Gastrocnemius medialis (tissue), 4 donors: ENCODE data around the gene BDKRB1. TPM values are rescaled to one million over a fixed set of nuclear protein-coding genes. Genes with fewer than 3 reads are reported as not detected.

Experiments used
- ATAC-seq, 2 donors: fragments of 150-250 bp; one replicate each; pipeline ENCODE4 v1.9.1; 2016
- DNase-seq, 2 donors: peaks; one replicate each; pipeline ENCODE4 v3.0.0-alpha.2; 2019
- H3K27ac ChIP-seq, 4 donors: fragments of 200-600 bp; sonication (generic); 1 replicate in 1 of 4; 2 replicates in 3 of 4; pipeline ENCODE4 v1.5.1; 2016 to 2018; ENCODE audit warnings: mild to moderate bottlenecking in 2 of 4, moderate library complexity in 1 of 4
- H3K27me3 ChIP-seq, 3 donors: fragments of 200-600 bp; sonication (generic) in 2 of 3; 1 replicate in 1 of 3; 2 replicates in 2 of 3; pipeline versions ENCODE4 v1.5.1 to v1.6.0; 2016 to 2019; ENCODE audit warnings: mild to moderate bottlenecking in 1 of 3, moderate library complexity in 1 of 3
- H3K36me3 ChIP-seq, 2 donors: fragments of 200-600 bp; sonication (generic) in 1 of 2; one replicate each; pipeline ENCODE4 v1.5.1; 2017 to 2018
- H3K4me1 ChIP-seq, 2 donors: fragments of 200-600 bp; sonication (generic) in 1 of 2; one replicate each; pipeline ENCODE4 v1.5.1; 2016 to 2017; ENCODE audit warnings: mild to moderate bottlenecking in 2 of 2
- H3K4me3 ChIP-seq, 4 donors: fragments of 200-600 bp; sonication (generic) in 3 of 4; 1 replicate in 1 of 4; 2 replicates in 3 of 4; pipeline ENCODE4 v1.5.1; 2016 to 2019; ENCODE audit warnings: mild to moderate bottlenecking in 2 of 4
- H3K9me3 ChIP-seq, 3 donors: fragments of 200-600 bp; sonication (generic) in 2 of 3; 1 replicate in 1 of 3; 2 replicates in 2 of 3; pipeline ENCODE4 v1.5.1; 2016 to 2019
- CTCF ChIP-seq, 5 experiments: fragments of 450-650 bp in 3 of 5; fragments of 200-600 bp in 2 of 5; sonication (generic) in 2 of 5; IDR thresholded peaks in 4 of 5; conservative IDR thresholded peaks in 1 of 5; 1 replicate in 4 of 5; 2 replicates in 1 of 5; pipeline ENCODE4 v1.5.1; 2016 to 2019; ENCODE audit warnings: antibody characterized with exemption in 5 of 5, mild to moderate bottlenecking in 3 of 5, moderate library complexity in 3 of 5
- POLR2A ChIP-seq, 2 donors: fragments of 450-650 bp; IDR thresholded peaks; one replicate each; pipeline ENCODE4 v1.6.1; 2017; ENCODE audit warnings: antibody characterized with exemption in 2 of 2, mild to moderate bottlenecking in 2 of 2, moderate library complexity in 2 of 2
- in situ Hi-C, 4 donors: fragments of 200-750 bp; cut with MboI; loops; one replicate each; pipeline versions ENCODE4 v1.15.0 to v1.8.0; 2017; ENCODE audit warnings: low sequenced_read_pairs in 4 of 4
- intact Hi-C: fragments of 100-400 bp; cut with DNase I; formaldehyde crosslinking; loops from one replicate; pipeline ENCODE4 v1.15.1; 2023; ENCODE audit warnings: low total_unique reads
- total RNA-seq, 4 donors: library from RNA; depleted of rRNA; stranded (reverse); fragments of >200 nt; gene quantifications; one replicate each; pipeline versions ENCODE4 v1.1.0 to v1.2.3, GENCODE V29; 2016

BDKRB1 gene
- total RNA-seq, 4 donors from 2014 or later, result not detected

GRCh38 chr14:96279564-96279963, 23.6 kb downstream of the BDKRB1 start:
- in situ Hi-C loops, result loop anchor here in 3 of 4 donors (5.0 to 25.0 kb wide), 3 partner anchors 182 to 717 kb away; no protein-coding TSS in a partner anchor
- ATAC-seq, result no peak
- intact Hi-C loops, result loop anchor here (5.0 kb wide), 1 partner anchor 282 kb away; no protein-coding TSS in a partner anchor
- H3K36me3 ChIP-seq, result peaks cover 3 to 22% of the 10 kb centered on the region in 2 donors
- no peaks in the 10 kb centered on the region for H3K4me1 ChIP-seq
- H3K27ac ChIP-seq, result no peak overlapping the region
- no peak for DNase-seq
- peaks cover 4 to 12% (median 6%) of the 10 kb centered on the region in 3 donors for H3K9me3 ChIP-seq
- no peak for TF ChIP-seq POLR2A (IDR thresholded peaks at IDR 0.05)
- TF ChIP-seq CTCF (IDR thresholded peaks at IDR 0.05 in 4 of 5, conservative IDR thresholded peaks at IDR 0.05 in 1 of 5), result no peak
- no peaks in the 10 kb centered on the region for H3K27me3 ChIP-seq
- H3K4me3 ChIP-seq, result no peak overlapping the region

DNA sequence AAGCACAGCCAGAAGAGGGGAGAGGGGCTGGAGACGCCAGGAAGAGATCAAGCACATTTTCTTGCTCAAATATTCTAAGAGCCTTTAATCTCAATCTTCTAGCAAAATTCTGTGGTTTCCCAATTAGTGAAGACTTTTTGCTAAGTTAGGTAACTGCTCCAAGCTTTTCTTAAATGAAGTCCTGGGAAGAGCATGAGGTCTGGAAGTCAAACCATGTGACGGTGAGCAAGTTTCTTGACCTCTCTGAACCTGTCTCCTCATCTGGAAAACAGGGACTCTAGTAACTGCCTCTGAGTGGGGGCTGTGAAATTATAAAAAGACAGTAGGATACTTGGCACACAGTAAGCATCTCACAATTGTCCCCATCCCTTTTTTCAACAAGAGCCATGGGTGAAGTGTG, 24.1 kb downstream of the BDKRB1 start:
- no peak for ATAC-seq
- H3K27ac ChIP-seq, result no peak overlapping the region
- no peaks in the 10 kb centered on the region for H3K4me1 ChIP-seq
- intact Hi-C loops (no loop called here), in situ Hi-C loops (loop anchor here in 1 of 4 donors (25.0 kb wide), 1 partner anchor 718 kb away; no protein-coding TSS in a partner anchor)
- no peaks in the 10 kb centered on the region for H3K27me3 ChIP-seq
- H3K4me3 ChIP-seq, result no peak overlapping the region
- peaks cover 3 to 28% of the 10 kb centered on the region in 2 donors for H3K36me3 ChIP-seq
- DNase-seq, result no peak
- H3K9me3 ChIP-seq, result peaks cover 4 to 12% (median 6%) of the 10 kb centered on the region in 3 donors
- TF ChIP-seq POLR2A (IDR thresholded peaks at IDR 0.05), result no peak
- TF ChIP-seq CTCF (IDR thresholded peaks at IDR 0.05 in 4 of 5, conservative IDR thresholded peaks at IDR 0.05 in 1 of 5), result no peak

DNA sequence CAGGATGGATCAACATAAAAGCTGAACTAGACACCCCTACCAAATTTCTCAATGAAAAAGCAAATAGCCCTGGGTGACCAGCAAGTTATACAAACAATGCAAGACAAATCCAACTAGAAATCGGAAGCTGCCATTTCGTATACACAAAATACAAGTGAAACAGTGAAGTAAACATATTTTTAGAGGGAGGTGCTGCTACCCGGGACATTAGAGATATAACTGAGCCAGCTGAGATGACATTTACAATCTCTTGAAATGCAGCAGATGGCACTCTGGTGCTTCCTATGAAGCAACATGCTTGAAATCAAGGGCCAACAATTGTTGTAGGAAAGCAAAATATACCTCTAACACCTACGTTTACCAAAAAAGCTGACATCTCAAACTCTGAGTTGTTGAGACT, 25.5 kb downstream of the BDKRB1 start:
- Histone ChIP-seq H3K36me3 (peaks cover 3 to 38% of the 10 kb centered on the region in 2 donors), H3K27me3 (no peaks in the 10 kb centered on the region), H3K4me3 (no peak overlapping the region), H3K9me3 (peaks cover 4 to 12% (median 6%) of the 10 kb centered on the region in 3 donors), H3K4me1 (no peaks in the 10 kb centered on the region), H3K27ac (no peak overlapping the region)
- ATAC-seq (no peak), DNase-seq (no peak)
- intact Hi-C loops (no loop called here), in situ Hi-C loops (loop anchor here in 1 of 4 donors (25.0 kb wide), 1 partner anchor 719 kb away; no protein-coding TSS in a partner anchor)
- TF ChIP-seq CTCF (IDR thresholded peaks at IDR 0.05 in 4 of 5, conservative IDR thresholded peaks at IDR 0.05 in 1 of 5) (no peak), POLR2A (IDR thresholded peaks at IDR 0.05) (no peak)

DNA sequence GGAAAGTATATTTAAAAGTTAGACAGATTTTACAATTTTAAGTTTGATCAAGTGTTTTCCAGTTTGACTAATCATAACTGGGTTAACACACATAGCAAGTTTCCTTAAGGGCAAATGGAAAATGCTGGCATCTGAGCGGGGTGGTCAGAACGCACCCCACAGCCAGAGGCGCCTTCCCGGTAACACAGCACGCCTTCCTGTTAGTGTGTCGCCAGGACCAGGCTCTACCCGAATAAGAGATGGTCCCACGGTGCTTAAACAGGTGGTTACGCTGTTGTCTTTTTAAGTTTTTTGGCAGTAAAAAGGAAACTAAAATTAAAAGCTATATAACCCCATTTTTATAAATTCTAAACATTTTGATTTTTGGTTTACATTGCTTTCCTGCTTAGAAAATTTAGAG, 28.0 kb downstream of the BDKRB1 start:
- ATAC-seq (no peak), DNase-seq (no peak)
- no peaks in the 10 kb centered on the region for H3K9me3 ChIP-seq
- H3K27me3 ChIP-seq, result no peaks in the 10 kb centered on the region
- no peak overlapping the region for H3K27ac ChIP-seq
- peaks cover 3 to 53% of the 10 kb centered on the region in 2 donors for H3K36me3 ChIP-seq
- intact Hi-C loops, result no loop called here
- H3K4me3 ChIP-seq, result no peak overlapping the region
- in situ Hi-C loops, result loop anchor here in 1 of 4 donors (25.0 kb wide), 1 partner anchor 722 kb away; no protein-coding TSS in a partner anchor
- H3K4me1 ChIP-seq, result no peaks in the 10 kb centered on the region
- TF ChIP-seq CTCF (IDR thresholded peaks at IDR 0.05 in 4 of 5, conservative IDR thresholded peaks at IDR 0.05 in 1 of 5), result no peak
- TF ChIP-seq POLR2A (IDR thresholded peaks at IDR 0.05), result no peak
